Ishikawa (cell line): ENCODE data around the gene TMEM132A.

ENCODE experiments used
- CEBPB ChIP-seq: IDR thresholded peaks from 2 replicates; pipeline ENCODE4 v1.6.1; 2012
- CREB1 ChIP-seq: IDR thresholded peaks from 2 replicates; pipeline ENCODE4 v1.6.1; 2012; ENCODE audit warnings: low read depth
- EGR1 ChIP-seq: IDR thresholded peaks from 2 replicates; pipeline ENCODE4 v1.6.1; 2012
- EP300 ChIP-seq: IDR thresholded peaks from 2 replicates; pipeline ENCODE4 v1.6.1; 2012; ENCODE audit warnings: borderline replicate concordance
- FOXM1 ChIP-seq: IDR thresholded peaks from 2 replicates; pipeline ENCODE4 v1.6.1; 2012; ENCODE audit warnings: low read depth, borderline replicate concordance
- NFIC ChIP-seq: IDR thresholded peaks from 2 replicates; pipeline ENCODE4 v1.6.1; 2012
- RAD21 ChIP-seq: IDR thresholded peaks from 2 replicates; pipeline ENCODE4 v1.6.1; 2012; ENCODE audit warnings: low read depth
- TAF1 ChIP-seq: IDR thresholded peaks from 2 replicates; pipeline ENCODE4 v1.6.1; 2012; ENCODE audit warnings: low read depth, mild to moderate bottlenecking
- TCF12 ChIP-seq: IDR thresholded peaks from 2 replicates; pipeline ENCODE4 v1.6.1; 2012; ENCODE audit warnings: low read depth
- TEAD4 ChIP-seq: IDR thresholded peaks from 2 replicates; pipeline ENCODE4 v1.6.1; 2012
- YY1 ChIP-seq: IDR thresholded peaks from 2 replicates; pipeline ENCODE4 v1.6.1; 2012; ENCODE audit warnings: low read depth
- ZBTB7A ChIP-seq: IDR thresholded peaks from 2 replicates; pipeline ENCODE4 v1.6.1; 2012; ENCODE audit warnings: low read depth
- TF ChIP-seq, protein P1 (sequence below): IDR thresholded peaks from 2 replicates; pipeline ENCODE4 v1.6.1; 2012
- TF ChIP-seq, protein P2 (sequence below): IDR thresholded peaks from 2 replicates; pipeline ENCODE4 v1.6.1; 2012
- TF ChIP-seq, protein P3 (sequence below): IDR thresholded peaks from 2 replicates; pipeline ENCODE4 v1.6.1; 2012; ENCODE audit warnings: low read depth, mild to moderate bottlenecking

Gene TMEM132A

DNA sequence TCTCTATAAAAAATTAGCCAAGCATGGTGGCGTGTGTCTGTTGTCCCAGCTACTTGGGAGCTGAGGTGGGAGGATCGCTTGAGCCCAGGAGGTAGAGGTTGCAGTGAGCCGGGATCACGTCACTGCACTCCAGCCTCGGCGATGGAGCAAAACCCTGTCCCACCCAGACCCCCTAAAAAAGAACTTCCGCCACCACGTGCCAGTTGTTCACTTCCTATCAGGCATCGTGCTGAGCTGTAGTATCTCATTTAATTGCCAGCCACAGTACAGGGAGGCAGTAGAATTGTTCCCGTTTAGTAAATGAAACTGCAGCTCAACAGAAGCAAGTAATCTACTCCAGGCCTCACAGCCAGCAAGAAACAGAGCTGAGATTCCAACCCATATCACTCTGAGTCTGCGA, 3.0 kb upstream of the TMEM132A start:
- TF ChIP-seq ZBTB7A (no peak), CEBPB (no peak), TAF1 (no peak), YY1 (no peak), NFIC (no peak)
- TF ChIP-seq, protein P1, sequence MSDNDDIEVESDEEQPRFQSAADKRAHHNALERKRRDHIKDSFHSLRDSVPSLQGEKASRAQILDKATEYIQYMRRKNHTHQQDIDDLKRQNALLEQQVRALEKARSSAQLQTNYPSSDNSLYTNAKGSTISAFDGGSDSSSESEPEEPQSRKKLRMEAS, result no peak

DNA sequence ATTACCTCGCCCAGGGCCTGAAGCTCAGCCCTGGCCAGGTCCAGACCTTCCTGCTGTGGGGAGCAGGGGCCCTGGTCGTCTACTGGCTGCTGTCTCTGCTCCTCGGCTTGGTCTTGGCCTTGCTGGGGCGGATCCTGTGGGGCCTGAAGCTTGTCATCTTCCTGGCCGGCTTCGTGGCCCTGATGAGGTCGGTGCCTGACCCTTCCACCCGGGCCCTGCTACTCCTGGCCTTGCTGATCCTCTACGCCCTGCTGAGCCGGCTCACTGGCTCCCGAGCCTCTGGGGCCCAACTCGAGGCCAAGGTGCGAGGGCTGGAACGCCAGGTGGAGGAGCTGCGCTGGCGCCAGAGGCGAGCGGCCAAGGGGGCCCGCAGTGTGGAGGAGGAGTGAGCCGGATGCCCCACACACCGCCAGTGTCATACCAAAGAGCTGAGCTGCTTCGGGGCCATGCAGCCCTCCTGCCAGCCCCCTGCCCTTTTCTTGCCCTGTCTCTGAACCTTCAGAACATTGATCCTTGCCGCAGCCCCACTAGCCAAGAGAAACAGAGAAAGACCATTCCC, 2.4 kb upstream of the TMEM132A start:
- TF ChIP-seq, protein P1, result no peak
- TF ChIP-seq YY1 (no peak), RAD21 (no peak), ZBTB7A (no peak), EP300 (no peak), EGR1 (no peak), CREB1 (no peak), CEBPB (no peak), TEAD4 (no peak), TAF1 (no peak), TCF12 (no peak), FOXM1 (no peak), NFIC (no peak)
- TF ChIP-seq, protein P2, sequence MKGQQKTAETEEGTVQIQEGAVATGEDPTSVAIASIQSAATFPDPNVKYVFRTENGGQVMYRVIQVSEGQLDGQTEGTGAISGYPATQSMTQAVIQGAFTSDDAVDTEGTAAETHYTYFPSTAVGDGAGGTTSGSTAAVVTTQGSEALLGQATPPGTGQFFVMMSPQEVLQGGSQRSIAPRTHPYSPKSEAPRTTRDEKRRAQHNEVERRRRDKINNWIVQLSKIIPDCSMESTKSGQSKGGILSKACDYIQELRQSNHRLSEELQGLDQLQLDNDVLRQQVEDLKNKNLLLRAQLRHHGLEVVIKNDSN, result no peak
- TF ChIP-seq, protein P3, sequence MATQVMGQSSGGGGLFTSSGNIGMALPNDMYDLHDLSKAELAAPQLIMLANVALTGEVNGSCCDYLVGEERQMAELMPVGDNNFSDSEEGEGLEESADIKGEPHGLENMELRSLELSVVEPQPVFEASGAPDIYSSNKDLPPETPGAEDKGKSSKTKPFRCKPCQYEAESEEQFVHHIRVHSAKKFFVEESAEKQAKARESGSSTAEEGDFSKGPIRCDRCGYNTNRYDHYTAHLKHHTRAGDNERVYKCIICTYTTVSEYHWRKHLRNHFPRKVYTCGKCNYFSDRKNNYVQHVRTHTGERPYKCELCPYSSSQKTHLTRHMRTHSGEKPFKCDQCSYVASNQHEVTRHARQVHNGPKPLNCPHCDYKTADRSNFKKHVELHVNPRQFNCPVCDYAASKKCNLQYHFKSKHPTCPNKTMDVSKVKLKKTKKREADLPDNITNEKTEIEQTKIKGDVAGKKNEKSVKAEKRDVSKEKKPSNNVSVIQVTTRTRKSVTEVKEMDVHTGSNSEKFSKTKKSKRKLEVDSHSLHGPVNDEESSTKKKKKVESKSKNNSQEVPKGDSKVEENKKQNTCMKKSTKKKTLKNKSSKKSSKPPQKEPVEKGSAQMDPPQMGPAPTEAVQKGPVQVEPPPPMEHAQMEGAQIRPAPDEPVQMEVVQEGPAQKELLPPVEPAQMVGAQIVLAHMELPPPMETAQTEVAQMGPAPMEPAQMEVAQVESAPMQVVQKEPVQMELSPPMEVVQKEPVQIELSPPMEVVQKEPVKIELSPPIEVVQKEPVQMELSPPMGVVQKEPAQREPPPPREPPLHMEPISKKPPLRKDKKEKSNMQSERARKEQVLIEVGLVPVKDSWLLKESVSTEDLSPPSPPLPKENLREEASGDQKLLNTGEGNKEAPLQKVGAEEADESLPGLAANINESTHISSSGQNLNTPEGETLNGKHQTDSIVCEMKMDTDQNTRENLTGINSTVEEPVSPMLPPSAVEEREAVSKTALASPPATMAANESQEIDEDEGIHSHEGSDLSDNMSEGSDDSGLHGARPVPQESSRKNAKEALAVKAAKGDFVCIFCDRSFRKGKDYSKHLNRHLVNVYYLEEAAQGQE, result no peak

DNA sequence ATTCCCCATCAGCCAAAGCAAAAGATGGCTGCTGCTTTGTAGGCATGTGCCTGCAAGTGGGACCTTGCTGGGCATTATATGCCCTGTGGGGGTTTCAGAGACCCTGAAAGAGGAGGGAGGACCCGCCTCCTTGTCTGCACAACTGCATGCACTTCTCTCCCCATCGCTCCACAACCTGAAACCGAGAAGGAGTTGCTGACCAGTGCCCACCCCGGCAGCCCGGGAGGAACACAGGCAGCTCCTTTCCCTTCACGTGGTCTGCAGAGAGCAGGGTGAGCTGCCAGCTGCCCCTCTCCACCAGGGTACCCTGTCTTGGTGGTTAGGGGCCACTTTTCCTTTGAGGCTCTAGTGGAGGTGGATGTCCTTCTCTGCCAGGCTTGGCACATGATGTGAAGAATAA, 1.4 kb upstream of the TMEM132A start:
- TF ChIP-seq, protein P1, result no peak
- no peak for TF ChIP-seq FOXM1
- no peak for TF ChIP-seq RAD21
- no peak for TF ChIP-seq TCF12
- TF ChIP-seq CEBPB, result no peak
- TF ChIP-seq TAF1, result no peak
- TF ChIP-seq NFIC, result no peak
- no peak for TF ChIP-seq TEAD4
- TF ChIP-seq CREB1, result no peak
- TF ChIP-seq, protein P3, result no peak
- no peak for TF ChIP-seq ZBTB7A
- no peak for TF ChIP-seq EP300
- TF ChIP-seq YY1, result no peak
- TF ChIP-seq, protein P2, result no peak
- no peak for TF ChIP-seq EGR1

DNA sequence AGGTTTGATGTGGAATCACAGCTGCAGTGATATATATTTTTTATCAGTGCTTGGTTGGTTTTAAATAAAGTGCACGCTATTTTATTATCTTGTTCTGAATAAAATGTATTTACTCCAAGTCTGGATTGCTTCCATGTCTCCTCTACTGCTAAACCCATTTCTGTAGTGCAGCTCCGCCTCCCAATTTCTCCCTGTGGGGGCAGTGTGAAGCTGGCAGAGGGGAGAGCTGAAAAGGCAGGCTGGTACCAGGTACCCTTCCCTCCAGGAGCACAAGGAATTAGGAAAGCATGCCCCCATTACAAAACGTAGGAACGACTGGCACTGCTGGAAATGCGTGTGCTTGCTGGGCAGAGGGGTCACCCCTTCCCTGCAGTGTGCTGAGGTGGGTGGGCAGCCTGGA, 934 bp upstream of the TMEM132A start:
- TF ChIP-seq NFIC (no peak), RAD21 (no peak), TEAD4 (no peak), FOXM1 (no peak), EGR1 (no peak), EP300 (no peak), TCF12 (no peak), ZBTB7A (no peak), CREB1 (no peak), TAF1 (no peak), CEBPB (no peak), YY1 (no peak)
- TF ChIP-seq, protein P2, result no peak
- TF ChIP-seq, protein P1, result no peak
- TF ChIP-seq, protein P3, result no peak
